WTC11 (cell line): ENCODE measurements around the gene ZNF329. TPM values are rescaled to one million over a fixed set of nuclear protein-coding genes. Genes with fewer than 3 reads are reported as not detected.

Experiments used
- ATAC-seq: fragments of 200-7000 bp; cut with Tn5 transposase; 2 replicates; pipeline ENCODE4 v1.10.0; 2021; ENCODE audit warnings: mild to moderate bottlenecking, moderate library complexity
- CTCF ChIA-PET: fragments of 300-600 bp; sonication (Branson Sonifier 250); formaldehyde crosslinking; loops from one replicate; lab custom pipeline; 2021; ENCODE audit warnings: antibody characterized with exemption; lab: Charles Lee
- POLR2A ChIA-PET: fragments of 350-600 bp; sonication (Branson Sonifier 250); formaldehyde crosslinking; loops from one replicate; lab custom pipeline; 2021; ENCODE audit warnings: antibody characterized with exemption; lab: Charles Lee
- DNase-seq: peaks from one replicate; pipeline ENCODE4 v3.0.0; 2021; ENCODE audit warnings: low spot score
- H3K27ac Mint-ChIP-seq: 2 replicates; pipeline ENCODE4 v1.8.0; 2021; ENCODE audit warnings: mixed read lengths
- H3K27me3 Mint-ChIP-seq: 2 replicates; pipeline ENCODE4 v1.8.0; 2021; ENCODE audit warnings: low read depth, mild to moderate bottlenecking, moderate library complexity, mixed read lengths
- H3K36me3 Mint-ChIP-seq: 2 replicates; pipeline ENCODE4 v1.8.0; 2021; ENCODE audit warnings: mixed read lengths
- H3K4me1 Mint-ChIP-seq: 2 replicates; pipeline ENCODE4 v1.8.0; 2022; ENCODE audit warnings: mixed read lengths
- H3K4me3 Mint-ChIP-seq: 2 replicates; pipeline ENCODE4 v1.8.0; 2021; ENCODE audit warnings: mild to moderate bottlenecking, moderate library complexity, mixed read lengths
- H3K9me3 Mint-ChIP-seq: 2 replicates; pipeline ENCODE4 v1.8.0; 2021; ENCODE audit warnings: mixed read lengths
- AFF4 ChIP-seq: sonication (generic); formaldehyde crosslinking; IDR thresholded peaks from 2 replicates; pipeline ENCODE4 v1.8.1; 2023; ENCODE audit warnings: mild to moderate bottlenecking, missing genetic modification reagents, borderline replicate concordance
- AR ChIP-seq: fragments of 250-450 bp; sonication (Bioruptor Pico); IDR thresholded peaks from 2 replicates; pipeline ENCODE4 v1.9.0; 2021; ENCODE audit warnings: mild to moderate bottlenecking
- ATF1 ChIP-seq: sonication (generic); formaldehyde crosslinking; IDR thresholded peaks from 2 replicates; pipeline ENCODE4 v1.8.1; 2023; ENCODE audit warnings: mild to moderate bottlenecking, moderate library complexity, missing genetic modification reagents
- CDX4 ChIP-seq: fragments of 250-450 bp; sonication (Bioruptor Pico); IDR thresholded peaks from 2 replicates; pipeline ENCODE4 v1.9.0; 2021; ENCODE audit warnings: moderate library complexity, mild to moderate bottlenecking, inconsistent platforms, borderline replicate concordance
- CREM ChIP-seq: sonication (generic); formaldehyde crosslinking; IDR thresholded peaks from 2 replicates; pipeline ENCODE4 v1.8.1; 2022; ENCODE audit warnings: mild to moderate bottlenecking, missing genetic modification reagents, moderate library complexity
- E2F1 ChIP-seq: sonication (generic); formaldehyde crosslinking; IDR thresholded peaks from 2 replicates; pipeline ENCODE4 v1.8.0; 2022; ENCODE audit warnings: mild to moderate bottlenecking, missing genetic modification reagents
- FOXJ3 ChIP-seq: sonication (generic); formaldehyde crosslinking; IDR thresholded peaks from 2 replicates; pipeline ENCODE4 v1.9.0; 2021; ENCODE audit warnings: missing genetic modification reagents, mild to moderate bottlenecking, borderline replicate concordance
- FOXP1 ChIP-seq: sonication (generic); formaldehyde crosslinking; IDR thresholded peaks from 2 replicates; pipeline ENCODE4 v1.8.0; 2022; ENCODE audit warnings: missing genetic modification reagents, mild to moderate bottlenecking, moderate library complexity, borderline replicate concordance
- GABPB1 ChIP-seq: sonication (generic); formaldehyde crosslinking; IDR thresholded peaks from 2 replicates; pipeline ENCODE4 v1.8.1; 2023; ENCODE audit warnings: mild to moderate bottlenecking, missing genetic modification reagents
- GTF2I ChIP-seq: fragments of 250-450 bp; sonication (Bioruptor Pico); conservative IDR thresholded peaks from 2 replicates; pipeline ENCODE4 v1.4.0; 2021; ENCODE audit warnings: mild to moderate bottlenecking
- JUN ChIP-seq: sonication (generic); formaldehyde crosslinking; IDR thresholded peaks from 2 replicates; pipeline ENCODE4 v1.8.0; 2023; ENCODE audit warnings: mild to moderate bottlenecking, missing genetic modification reagents
- PRDM15 ChIP-seq: sonication (generic); formaldehyde crosslinking; IDR thresholded peaks from 2 replicates; pipeline ENCODE4 v1.8.0; 2022; ENCODE audit warnings: missing genetic modification reagents
- PRRX2 ChIP-seq: fragments of 250-450 bp; sonication (Bioruptor Pico); IDR thresholded peaks from 2 replicates; pipeline ENCODE4 v1.8.0; 2021; ENCODE audit warnings: mild to moderate bottlenecking
- RELA ChIP-seq: sonication (generic); formaldehyde crosslinking; IDR thresholded peaks from 2 replicates; pipeline ENCODE4 v1.8.1; 2022; ENCODE audit warnings: missing genetic modification reagents, mild to moderate bottlenecking, borderline replicate concordance
- SOX15 ChIP-seq: fragments of 250-450 bp; sonication (Bioruptor Pico); IDR thresholded peaks from 2 replicates; pipeline ENCODE4 v1.9.0; 2021; ENCODE audit warnings: mild to moderate bottlenecking
- TEAD1 ChIP-seq: sonication (generic); formaldehyde crosslinking; IDR thresholded peaks from 2 replicates; pipeline ENCODE4 v1.8.0; 2022; ENCODE audit warnings: mild to moderate bottlenecking, missing genetic modification reagents
- USF1 ChIP-seq: sonication (generic); formaldehyde crosslinking; IDR thresholded peaks from 2 replicates; pipeline ENCODE4 v1.8.0; 2022; ENCODE audit warnings: mild to moderate bottlenecking, missing genetic modification reagents
- ZNF121 ChIP-seq: sonication (generic); formaldehyde crosslinking; IDR thresholded peaks from 2 replicates; pipeline ENCODE4 v1.8.0; 2023; ENCODE audit warnings: missing genetic modification reagents
- total RNA-seq: library from RNA; stranded (reverse); gene quantifications from 3 replicates; pipeline ENCODE4 v1.2.3, GENCODE V29; 2021
- TF ChIP-seq, protein P1 (sequence below): sonication (generic); formaldehyde crosslinking; IDR thresholded peaks from 2 replicates; pipeline ENCODE4 v1.8.1; 2023; ENCODE audit warnings: mild to moderate bottlenecking, missing genetic modification reagents

The ZNF329 gene
- total RNA-seq, 1 experiment from 2014 or later: 16.3 TPM

- peak; percentile 97 for DNase-seq
- ChIA-PET CTCF (interaction anchor here (0.7 to 1.6 kb wide), 9 partner anchors 21 to 268 kb away, joined by 3 to 6 read pairs (median 3); partner anchors contain the start of gene ZNF324B), POLR2A (interaction anchor here (0.8 to 1.8 kb wide), 8 partner anchors 21 to 180 kb away, joined by 3 to 8 read pairs (median 4); partner anchors contain the start of genes ZNF135, ZNF544, ZNF606 and ZSCAN22)
- Mint-ChIP-seq H3K27me3 (no peaks in the 10 kb centered on the region), H3K36me3 (peaks cover 47% of the 10 kb centered on the region), H3K4me1 (peaks cover 10% of the 10 kb centered on the region), H3K4me3 (peak within 1 kb of the TSS; percentile 91), H3K9me3 (peaks cover 11% of the 10 kb centered on the region), H3K27ac (peak within 1 kb of the TSS; percentile 99)
- peak; percentile 89 for ATAC-seq
- TF ChIP-seq USF1: peak; percentile 56
- TF ChIP-seq AR (CRISPR knock-in tag): no peak
- TF ChIP-seq PRRX2 (CRISPR knock-in tag): 0 out of 2 replicates have a peak, but pooled peaks have one; percentile 16
- TF ChIP-seq GABPB1 (CRISPR knock-in tag): peak; percentile 93
- no peak for TF ChIP-seq ZNF121 (CRISPR knock-in tag)
- TF ChIP-seq FOXP1: peak; percentile 93
- TF ChIP-seq, protein P1, sequence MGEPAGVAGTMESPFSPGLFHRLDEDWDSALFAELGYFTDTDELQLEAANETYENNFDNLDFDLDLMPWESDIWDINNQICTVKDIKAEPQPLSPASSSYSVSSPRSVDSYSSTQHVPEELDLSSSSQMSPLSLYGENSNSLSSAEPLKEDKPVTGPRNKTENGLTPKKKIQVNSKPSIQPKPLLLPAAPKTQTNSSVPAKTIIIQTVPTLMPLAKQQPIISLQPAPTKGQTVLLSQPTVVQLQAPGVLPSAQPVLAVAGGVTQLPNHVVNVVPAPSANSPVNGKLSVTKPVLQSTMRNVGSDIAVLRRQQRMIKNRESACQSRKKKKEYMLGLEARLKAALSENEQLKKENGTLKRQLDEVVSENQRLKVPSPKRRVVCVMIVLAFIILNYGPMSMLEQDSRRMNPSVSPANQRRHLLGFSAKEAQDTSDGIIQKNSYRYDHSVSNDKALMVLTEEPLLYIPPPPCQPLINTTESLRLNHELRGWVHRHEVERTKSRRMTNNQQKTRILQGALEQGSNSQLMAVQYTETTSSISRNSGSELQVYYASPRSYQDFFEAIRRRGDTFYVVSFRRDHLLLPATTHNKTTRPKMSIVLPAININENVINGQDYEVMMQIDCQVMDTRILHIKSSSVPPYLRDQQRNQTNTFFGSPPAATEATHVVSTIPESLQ: no peak
- peak; percentile 76; the same call in 1 of the 2 replicates for TF ChIP-seq RELA (CRISPR knock-in tag)
- TF ChIP-seq ATF1 (CRISPR knock-in tag): no peak
- peak; percentile 82 for TF ChIP-seq JUN
- no peak for TF ChIP-seq SOX15 (CRISPR knock-in tag)
- TF ChIP-seq FOXJ3 (CRISPR knock-in tag): no peak
- 0 out of 2 replicates have a peak, but pooled peaks have one; percentile 9 for TF ChIP-seq GTF2I (CRISPR knock-in tag)
- TF ChIP-seq PRDM15 (CRISPR knock-in tag): no peak
- TF ChIP-seq TEAD1 (CRISPR knock-in tag): peak; percentile 93
- TF ChIP-seq AFF4 (CRISPR knock-in tag): no peak
- no peak for TF ChIP-seq E2F1 (CRISPR knock-in tag)
- peak; percentile 74; the same call in 1 of the 2 replicates for TF ChIP-seq CREM (CRISPR knock-in tag)
- TF ChIP-seq CDX4 (CRISPR knock-in tag): no peak
Observed at GRCh38 chr19:58182989-58183816, 32.6 kb upstream of the ZNF329 start, which contains the start of gene ZNF274. TSS of gene ZNF274 (plus strand) at chr19:58183061. CDS start at chr19:58183966, 905 bp downstream.
